Psoas muscle (tissue), 8 donors: ENCODE data around the gene GSDMA. TPM values are rescaled to one million over a fixed set of nuclear protein-coding genes. Genes with fewer than 3 reads are reported as not detected.
"Not testable (repeated sequence)": the region's sequence is repeated elsewhere in the genome, so short reads cannot be mapped to it uniquely, and the experiment has no call there.

Experiments
- ATAC-seq, 4 donors: fragments of 200-7000 bp; cut with Tn5 transposase; one replicate each; pipeline ENCODE4 v1.9.1; 2020; ENCODE audit warnings: moderate library complexity in 3 of 4, mild to moderate bottlenecking in 2 of 4
- DNase-seq, 2 donors: peaks; one replicate each; pipeline ENCODE4 v3.0.0-alpha.2; 2020
- H3K27ac ChIP-seq: fragments of 200-600 bp; one replicate; pipeline ENCODE4 v1.8.0; 2022
- H3K27me3 ChIP-seq, 3 donors: fragments of 200-600 bp in 1 of 3; one replicate each; pipeline versions ENCODE4 v1.6.1 to v1.8.0; 2013 to 2022; ENCODE audit warnings: low read length in 2 of 3, mild to moderate bottlenecking in 2 of 3, moderate library complexity in 1 of 3; ENCODE audit not compliant: insufficient read depth in 3 of 3
- H3K36me3 ChIP-seq, 2 donors: fragments of 200-600 bp in 1 of 2; one replicate each; pipeline versions ENCODE4 v1.6.1 to v1.8.0; 2013 to 2022; ENCODE audit warnings: low read depth in 1 of 2, mild to moderate bottlenecking in 1 of 2, moderate library complexity in 1 of 2; ENCODE audit not compliant: insufficient read depth in 1 of 2
- H3K4me1 ChIP-seq: fragments of 200-600 bp; one replicate; pipeline ENCODE4 v1.8.0; 2022
- H3K4me3 ChIP-seq: fragments of 200-600 bp; one replicate; pipeline ENCODE4 v1.8.0; 2022; ENCODE audit warnings: mild to moderate bottlenecking
- H3K9me3 ChIP-seq: fragments of 200-600 bp; one replicate; pipeline ENCODE4 v1.8.0; 2022
- CTCF ChIP-seq: fragments of 200-600 bp; IDR thresholded peaks from one replicate; pipeline ENCODE4 v1.8.0; 2022; ENCODE audit warnings: antibody characterized with exemption
- WGBS, 3 donors: extraction: QIAGEN DNeasy Blood & Tissue Kit; methylation state at CpG; one replicate each; pipeline versions ENCODE4 v1.1.6 to v1.1.7; 2013; 5-methylcytosine and 5-hydroxymethylcytosine counted together
- intact Hi-C, 2 donors: fragments of 100-400 bp; cut with DNase I; formaldehyde crosslinking; loops; one replicate each; pipeline versions ENCODE4 v1.11.0 to v1.14.2; 2022
- polyA plus RNA-seq, 3 donors: library from polyadenylated mRNA; stranded (reverse); fragments of 200-250 nt; gene quantifications; one replicate each; pipeline ENCODE4 v1.2.3, GENCODE V29; 2013
- total RNA-seq, 4 donors: library from RNA; stranded (reverse); fragmentation: NEBNext Ultra II Directional in 2 of 4; extraction: Animal tissue kit (Norgen Biotek cat#: 25700) in 2 of 4; gene quantifications; one replicate each; pipeline versions ENCODE4 v1.2.1 to v1.2.4, GENCODE V29; 2021 to 2023
- donor health status: healthy with polysubstance abuse.
- donor health status: DM: no; HTN: no; CAD: no; lungs with moderate emphysema.
- donor health status: Bipolar disorder and iron deficiency.
- donor health status: healthy.
- donor health status: DM: yes; HTN: yes; CAD: no.
- donor health status: DM: no; HTN: no; CAD: no.
- donor health status: DM: no; HTN: no; CAD: no.
- donor health status: DM: yes; HTN: yes; CAD: no.

GSDMA gene
- total and polyA plus RNA-seq, 7 donors = 0.03 to 0.32 (median 0.15) TPM; not detected in 3

- Histone ChIP-seq H3K4me1 (peaks cover 7% of the 10 kb centered on the region), H3K27me3 (no peaks in the 10 kb centered on the region), H3K27ac (no peak overlapping the region), H3K9me3 (no peaks in the 10 kb centered on the region), H3K36me3 (peaks cover 9 to 46% of the 10 kb centered on the region in 2 donors), H3K4me3 (no peak overlapping the region)
- peak in 3 of 4 donors; percentile 7 to 28 (median 22) for ATAC-seq
- TF ChIP-seq CTCF = no peak
- no peak for DNase-seq
- 78 to 80% (median 79%) methylated on average over 4 of the region's 4 CpGs for WGBS, 3 donors
- intact Hi-C loops = no loop called here
Observed at GRCh38 chr17:39999067-39999466, 36.3 kb downstream of the GSDMA start.

GRCh38 chr17:40000161-40000560, 37.4 kb downstream of the GSDMA start:
- no peaks in the 10 kb centered on the region for H3K9me3 ChIP-seq
- 86 to 90% (median 87%) methylated on average over 7 of the region's 7 CpGs for WGBS, 3 donors
- TF ChIP-seq CTCF = no peak
- DNase-seq = no peak
- H3K27ac ChIP-seq = no peak overlapping the region
- peaks cover 17% of the 10 kb centered on the region for H3K4me1 ChIP-seq
- ATAC-seq = no peak
- intact Hi-C loops = no loop called here
- H3K36me3 ChIP-seq = peaks cover 7 to 35% of the 10 kb centered on the region in 2 donors
- no peaks in the 10 kb centered on the region for H3K27me3 ChIP-seq
- no peak overlapping the region for H3K4me3 ChIP-seq

GRCh38 chr17:40001335-40001734, 38.5 kb downstream of the GSDMA start:
- H3K9me3 ChIP-seq, H3K27ac ChIP-seq, ATAC-seq, intact Hi-C loops, DNase-seq, H3K27me3 ChIP-seq, H3K4me3 ChIP-seq: not testable (repeated sequence)
- 82 to 94% (median 87%) methylated on average over 8 of the region's 8 CpGs for WGBS, 3 donors
- peaks cover 15% of the 10 kb centered on the region for H3K4me1 ChIP-seq
- H3K36me3 ChIP-seq = peaks cover under 1 to 23% of the 10 kb centered on the region in 2 donors

GRCh38 chr17:40004072-40004471, 41.3 kb downstream of the GSDMA start:
- Histone ChIP-seq H3K27me3 (no peaks in the 10 kb centered on the region), H3K4me1 (peaks cover 13% of the 10 kb centered on the region), H3K9me3 (no peaks in the 10 kb centered on the region), H3K4me3 (no peak overlapping the region), H3K36me3 (no peaks in the 10 kb centered on the region), H3K27ac (peak overlapping the region; percentile 60)
- ATAC-seq (peak in 1 of 4 donors; percentile 11), DNase-seq (no peak)
- no peak for TF ChIP-seq CTCF
- intact Hi-C loops = no loop called here
- 51 to 71% (median 59%) methylated on average over 9 of the region's 9 CpGs for WGBS, 3 donors

- Histone ChIP-seq H3K4me1 (peaks cover 13% of the 10 kb centered on the region), H3K27me3 (no peaks in the 10 kb centered on the region), H3K27ac (peak overlapping the region; percentile 60), H3K9me3 (no peaks in the 10 kb centered on the region), H3K36me3 (no peaks in the 10 kb centered on the region), H3K4me3 (no peak overlapping the region)
- ATAC-seq (peak in 3 of 4 donors; percentile 31 to 46 (median 45)), DNase-seq (no peak)
- intact Hi-C loops = no loop called here
- whole genome bisulfite sequencing, 3 donors = 70 to 77% (median 74%) methylated on average over 7 of the region's 7 CpGs
- TF ChIP-seq CTCF = no peak
Observed at GRCh38 chr17:40004712-40005111, 41.9 kb downstream of the GSDMA start.
